HEK293T (cell line): Measurements from ENCODE around the gene RBMS2.
"Not testable (repeated sequence)": the region's sequence is repeated elsewhere in the genome, so short reads cannot be mapped to it uniquely, and the experiment has no call there.

Experiments used
- BHLHE40 ChIP-seq: fragments of 450-650 bp; IDR thresholded peaks from 2 replicates; pipeline ENCODE4 v1.6.1; 2016; ENCODE audit warnings: mild to moderate bottlenecking, moderate library complexity, borderline replicate concordance
- FOXA1 ChIP-seq: fragments of 450-650 bp; IDR thresholded peaks from 2 replicates; pipeline ENCODE4 v1.6.1; 2016; ENCODE audit warnings: mild to moderate bottlenecking
- FOXK2 ChIP-seq: fragments of 450-650 bp; IDR thresholded peaks from 2 replicates; pipeline ENCODE4 v1.6.1; 2016; ENCODE audit warnings: mild to moderate bottlenecking
- HDGF ChIP-seq: fragments of 450-650 bp; IDR thresholded peaks from 2 replicates; pipeline ENCODE4 v1.6.1; 2017; ENCODE audit warnings: antibody characterized with exemption, borderline replicate concordance
- SP1 ChIP-seq: fragments of 450-650 bp; IDR thresholded peaks from 2 replicates; pipeline ENCODE4 v1.6.1; 2017

DNA sequence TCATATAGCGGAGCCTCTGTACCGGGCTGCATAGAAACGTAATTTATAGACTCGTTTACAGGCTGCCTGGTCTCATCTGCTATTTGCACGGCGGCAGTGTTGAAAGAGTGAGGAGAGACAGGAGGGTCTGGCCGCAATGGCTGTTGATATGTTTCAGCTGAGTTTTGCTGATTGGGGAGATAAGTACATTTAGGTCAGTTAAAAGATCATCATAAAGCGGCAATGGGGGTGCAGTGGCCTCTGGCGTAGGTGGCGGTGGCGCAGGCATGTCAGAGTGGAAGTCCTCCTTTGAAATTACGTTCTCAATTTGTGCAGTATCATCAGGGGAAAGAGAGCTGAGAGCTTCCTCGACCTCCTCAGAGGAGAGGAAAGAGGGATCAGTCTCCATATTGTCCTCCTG, 21.7 kb upstream of the RBMS2 start:
- not testable (repeated sequence) for TF ChIP-seq HDGF, SP1, FOXK2, FOXA1, BHLHE40
